CD4-positive, alpha-beta T cell (primary cell): ENCODE data around the gene LGR4. TPM values are rescaled to one million over a fixed set of nuclear protein-coding genes. Genes with fewer than 3 reads are reported as not detected.

ENCODE experiments used
- ATAC-seq: fragments of 200-7000 bp; cut with Tn5 transposase; one replicate; pipeline ENCODE4 v1.10.0; 2022; ENCODE audit warnings: mild to moderate bottlenecking; ENCODE audit not compliant: poor library complexity
- CTCF ChIA-PET: fragments of 350-600 bp; sonication (Branson Sonifier 250); formaldehyde crosslinking; loops from one replicate; lab custom pipeline; 2021; ENCODE audit warnings: antibody characterized with exemption, inconsistent platforms; lab: Charles Lee
- POLR2A ChIA-PET: fragments of 350-600 bp; sonication (Branson Sonifier 250); formaldehyde crosslinking; loops from one replicate; lab custom pipeline; 2021; ENCODE audit warnings: antibody characterized with exemption, inconsistent platforms; lab: Charles Lee
- DNase-seq, 14 experiments: peaks; one replicate each; pipeline ENCODE4 v3.0.0-alpha.2; 2013 to 2020; ENCODE audit warnings: mixed read lengths in 2 of 14
- H3K27ac ChIP-seq, 2 donors: one replicate each; pipeline versions ENCODE4 v1.5.1 to v1.7.0; 2013; ENCODE audit warnings: low read length in 2 of 2, low read depth in 1 of 2, mild to moderate bottlenecking in 1 of 2
- H3K27me3 ChIP-seq, 2 experiments: 1 replicate in 1 of 2; 2 replicates in 1 of 2; pipeline versions ENCODE4 v1.6.1 to v1.7.0; 2013; ENCODE audit warnings: low read length in 2 of 2, control low read depth in 1 of 2, mild to moderate bottlenecking in 1 of 2, moderate library complexity in 1 of 2; ENCODE audit not compliant: insufficient read depth in 2 of 2, control insufficient read depth in 1 of 2
- H3K36me3 ChIP-seq: one replicate; pipeline ENCODE4 v1.6.1; 2013; ENCODE audit warnings: low read length, control low read depth; ENCODE audit not compliant: insufficient read depth
- H3K4me1 ChIP-seq: one replicate; pipeline ENCODE4 v1.6.1; 2013; ENCODE audit warnings: low read length, control low read depth; ENCODE audit not compliant: insufficient read depth
- H3K4me3 ChIP-seq: one replicate; pipeline ENCODE4 v1.5.1; 2013; ENCODE audit warnings: mild to moderate bottlenecking, low read length, moderate library complexity
- H3K9me3 ChIP-seq, 2 experiments: 1 replicate in 1 of 2; 2 replicates in 1 of 2; pipeline versions ENCODE4 v1.6.1 to v1.7.0; 2013; ENCODE audit warnings: low read length in 2 of 2, mild to moderate bottlenecking in 2 of 2, control low read depth in 1 of 2, moderate library complexity in 1 of 2; ENCODE audit not compliant: control insufficient read depth in 1 of 2, insufficient read depth in 1 of 2
- H3K27ac Mint-ChIP-seq: one replicate; pipeline ENCODE4 v1.8.0; 2020; ENCODE audit warnings: mixed read lengths
- H3K27me3 Mint-ChIP-seq: one replicate; pipeline ENCODE4 v1.8.0; 2021; ENCODE audit warnings: mixed read lengths
- H3K36me3 Mint-ChIP-seq: one replicate; pipeline ENCODE4 v1.8.0; 2021; ENCODE audit warnings: low read depth, mixed read lengths
- H3K4me1 Mint-ChIP-seq: one replicate; pipeline ENCODE4 v1.8.0; 2021; ENCODE audit warnings: low read depth, mixed read lengths
- H3K4me3 Mint-ChIP-seq: one replicate; pipeline ENCODE4 v1.8.0; 2020; ENCODE audit warnings: mild to moderate bottlenecking, mixed read lengths
- H3K9me3 Mint-ChIP-seq: one replicate; pipeline ENCODE4 v1.8.0; 2020; ENCODE audit warnings: mixed read lengths
- CTCF ChIP-seq: fragments of 200-600 bp; IDR thresholded peaks from one replicate; pipeline ENCODE4 v1.8.0; 2022; ENCODE audit warnings: antibody characterized with exemption, mild to moderate bottlenecking
- intact Hi-C, 2 experiments: fragments of 100-400 bp; cut with DNase I in 1 of 2; cut with micrococcal nuclease in 1 of 2; formaldehyde crosslinking; loops; one replicate each; pipeline versions ENCODE4 v1.15.1 to v1.9.0; 2023 to 2025; cut with DNase I, micrococcal nuclease
- total RNA-seq, 174 experiments: library from RNA in 2 of 174; stranded (reverse) in 2 of 174; gene quantifications; one replicate each; pipeline ENCODE4 v1.2.3 and lab custom pipeline; 2021 to 2026

LGR4 gene
- total RNA-seq, 2 experiments from 2014 or later: 0.69 to 0.87 TPM

GRCh38 chr11:27379449-27379848 lies 93.1 kb downstream of the LGR4 start:
- no peak overlapping the region for H3K27ac ChIP-seq
- CTCF ChIA-PET: no interaction called here
- no peaks in the 10 kb centered on the region for H3K36me3 ChIP-seq
- DNase-seq (no peak), ATAC-seq (no peak)
- intact Hi-C loops: loop anchor here in 1 of 2 experiments (10.0 kb wide), 1 partner anchor 55 kb away; no protein-coding TSS in a partner anchor
- no peaks in the 10 kb centered on the region for H3K4me1 Mint-ChIP-seq
- H3K4me3 ChIP-seq: no peak overlapping the region
- no peaks in the 10 kb centered on the region for H3K9me3 ChIP-seq
- H3K27me3 ChIP-seq: no peaks in the 10 kb centered on the region
- TF ChIP-seq CTCF: no peak
- POLR2A ChIA-PET: no interaction called here
- H3K4me1 ChIP-seq: no peaks in the 10 kb centered on the region
- H3K9me3 Mint-ChIP-seq: no peaks in the 10 kb centered on the region
- no peak overlapping the region for H3K27ac Mint-ChIP-seq
- H3K36me3 Mint-ChIP-seq: no peaks in the 10 kb centered on the region
- no peaks in the 10 kb centered on the region for H3K27me3 Mint-ChIP-seq
- H3K4me3 Mint-ChIP-seq: no peak overlapping the region

GRCh38 chr11:27375370-27375769 lies 97.2 kb downstream of the LGR4 start:
- Histone ChIP-seq H3K9me3 (no peaks in the 10 kb centered on the region), H3K27me3 (no peaks in the 10 kb centered on the region), H3K36me3 (no peaks in the 10 kb centered on the region), H3K4me1 (no peaks in the 10 kb centered on the region), H3K4me3 (no peak overlapping the region), H3K27ac (no peak overlapping the region)
- H3K36me3 Mint-ChIP-seq: no peaks in the 10 kb centered on the region
- POLR2A ChIA-PET: no interaction called here
- ATAC-seq (no peak), DNase-seq (no peak)
- no peak overlapping the region for H3K4me3 Mint-ChIP-seq
- H3K27me3 Mint-ChIP-seq: no peaks in the 10 kb centered on the region
- H3K27ac Mint-ChIP-seq: no peak overlapping the region
- intact Hi-C loops: loop anchor here in 1 of 2 experiments (10.0 kb wide), 1 partner anchor 59 kb away; no protein-coding TSS in a partner anchor
- TF ChIP-seq CTCF: no peak
- no peaks in the 10 kb centered on the region for H3K4me1 Mint-ChIP-seq
- no peaks in the 10 kb centered on the region for H3K9me3 Mint-ChIP-seq
- CTCF ChIA-PET: no interaction called here

GRCh38 chr11:27373856-27374602 lies 98.6 kb downstream of the LGR4 start:
- no peaks in the 10 kb centered on the region for H3K27me3 ChIP-seq
- ChIA-PET CTCF (interaction anchor here (1.1 kb wide), 1 partner anchor 13 kb away, joined by 3 read pairs; no protein-coding TSS in a partner anchor), POLR2A (no interaction called here)
- Mint-ChIP-seq H3K27ac (no peak overlapping the region), H3K4me3 (no peak overlapping the region), H3K27me3 (no peaks in the 10 kb centered on the region), H3K36me3 (no peaks in the 10 kb centered on the region), H3K4me1 (no peaks in the 10 kb centered on the region), H3K9me3 (no peaks in the 10 kb centered on the region)
- no peak for TF ChIP-seq CTCF
- intact Hi-C loops: loop anchor here in 1 of 2 experiments (10.0 kb wide), 1 partner anchor 61 kb away; no protein-coding TSS in a partner anchor
- no peaks in the 10 kb centered on the region for H3K36me3 ChIP-seq
- no peaks in the 10 kb centered on the region for H3K9me3 ChIP-seq
- H3K4me3 ChIP-seq: no peak overlapping the region
- no peaks in the 10 kb centered on the region for H3K4me1 ChIP-seq
- no peak for DNase-seq
- no peak for ATAC-seq
- H3K27ac ChIP-seq: no peak overlapping the region
